Mesenchymal stem cell (in vitro differentiated cells and primary cell): Measurements from ENCODE around the gene LDLRAD3.

Experiments used
- DNase-seq: peaks from one replicate; pipeline ENCODE4 v3.0.0-alpha.2; 2013
- H2AFZ ChIP-seq: one replicate; pipeline ENCODE4 v1.6.1; 2013; ENCODE audit warnings: low read depth, mild to moderate bottlenecking, control low read depth, inconsistent platforms, low read length, moderate library complexity
- H2AK5ac ChIP-seq: 2 replicates; pipeline ENCODE4 v1.6.1; 2013; ENCODE audit warnings: low read length, moderate library complexity, mild to moderate bottlenecking, inconsistent platforms; ENCODE audit not compliant: severe bottlenecking
- H2BK120ac ChIP-seq: one replicate; pipeline ENCODE4 v1.6.1; 2013; ENCODE audit warnings: low read depth, mild to moderate bottlenecking, inconsistent platforms, low read length, moderate library complexity
- H2BK12ac ChIP-seq, 2 experiments: one replicate each; pipeline ENCODE4 v1.6.1; 2013; ENCODE audit warnings: inconsistent platforms in 2 of 2, low read length in 2 of 2, mild to moderate bottlenecking in 2 of 2, moderate library complexity in 2 of 2, control low read depth in 1 of 2
- H2BK15ac ChIP-seq: one replicate; pipeline ENCODE4 v1.6.1; 2013; ENCODE audit warnings: mild to moderate bottlenecking, low read depth, inconsistent platforms; ENCODE audit not compliant: poor library complexity, severe bottlenecking
- H2BK5ac ChIP-seq: 2 replicates; pipeline ENCODE4 v1.6.1; 2013; ENCODE audit warnings: low read depth, mild to moderate bottlenecking, low read length, control low read depth, inconsistent platforms; ENCODE audit not compliant: poor library complexity, severe bottlenecking
- H3K14ac ChIP-seq, 2 experiments: one replicate each; pipeline ENCODE4 v1.6.1; 2013; ENCODE audit warnings: inconsistent platforms in 2 of 2, low read length in 2 of 2, control low read depth in 1 of 2, mild to moderate bottlenecking in 1 of 2, moderate library complexity in 1 of 2
- H3K18ac ChIP-seq, 2 experiments: one replicate each; pipeline ENCODE4 v1.6.1; 2013; ENCODE audit warnings: inconsistent platforms in 2 of 2, low read length in 2 of 2, control low read depth in 1 of 2, low read depth in 1 of 2, mild to moderate bottlenecking in 1 of 2
- H3K23ac ChIP-seq, 2 experiments: one replicate each; pipeline ENCODE4 v1.6.1; 2013; ENCODE audit warnings: inconsistent platforms in 2 of 2, low read length in 2 of 2, mild to moderate bottlenecking in 2 of 2, moderate library complexity in 2 of 2, control low read depth in 1 of 2
- H3K27ac ChIP-seq: 2 replicates; pipeline ENCODE4 v1.5.1; 2013; ENCODE audit warnings: mild to moderate bottlenecking, moderate library complexity, low read length, control low read depth, inconsistent platforms; ENCODE audit not compliant: poor library complexity, severe bottlenecking
- H3K27me3 ChIP-seq, 2 experiments: 2 replicates each; pipeline versions ENCODE4 v1.6.1 to v1.7.0; 2013; ENCODE audit warnings: low read length in 2 of 2, mild to moderate bottlenecking in 2 of 2, moderate library complexity in 2 of 2, control low read depth in 1 of 2, inconsistent platforms in 1 of 2; ENCODE audit not compliant: control insufficient read depth in 1 of 2, insufficient read depth in 1 of 2
- H3K36me3 ChIP-seq, 2 experiments: 2 replicates each; pipeline versions ENCODE4 v1.6.1 to v1.7.0; 2013; ENCODE audit warnings: low read length in 2 of 2, control low read depth in 1 of 2, inconsistent platforms in 1 of 2, low read depth in 1 of 2, mild to moderate bottlenecking in 1 of 2; ENCODE audit not compliant: insufficient read depth in 2 of 2, control insufficient read depth in 1 of 2
- H3K4ac ChIP-seq, 2 experiments: one replicate each; pipeline ENCODE4 v1.6.1; 2013; ENCODE audit warnings: inconsistent platforms in 2 of 2, low read length in 2 of 2, mild to moderate bottlenecking in 2 of 2, moderate library complexity in 2 of 2, control low read depth in 1 of 2, low read depth in 1 of 2
- H3K4me1 ChIP-seq: 2 replicates; pipeline ENCODE4 v1.6.1; 2013; ENCODE audit warnings: low read depth, low read length, control low read depth; ENCODE audit not compliant: control insufficient read depth, insufficient read depth
- H3K4me2 ChIP-seq: 2 replicates; pipeline ENCODE4 v1.6.1; 2013; ENCODE audit warnings: low read length, mild to moderate bottlenecking, inconsistent platforms; ENCODE audit not compliant: poor library complexity, severe bottlenecking
- H3K4me3 ChIP-seq, 2 experiments: 2 replicates each; pipeline versions ENCODE4 v1.5.1 to v1.7.0; 2013; ENCODE audit warnings: low read length in 2 of 2, mild to moderate bottlenecking in 2 of 2, control low read depth in 1 of 2, low read depth in 1 of 2; ENCODE audit not compliant: insufficient read depth in 1 of 2
- H3K79me1 ChIP-seq: replicated peaks from 2 replicates; pipeline ENCODE4 v1.6.1; 2013; ENCODE audit warnings: mild to moderate bottlenecking, control low read depth, low read length, inconsistent platforms; ENCODE audit not compliant: poor library complexity, severe bottlenecking
- H3K9ac ChIP-seq: 2 replicates; pipeline ENCODE4 v1.7.0; 2013; ENCODE audit warnings: mild to moderate bottlenecking, low read length, moderate library complexity
- H3K9me3 ChIP-seq: 2 replicates; pipeline ENCODE4 v1.7.0; 2013; ENCODE audit warnings: mild to moderate bottlenecking, low read length; ENCODE audit not compliant: control insufficient read depth
- H4K8ac ChIP-seq: one replicate; pipeline ENCODE4 v1.6.1; 2013; ENCODE audit warnings: inconsistent platforms, mild to moderate bottlenecking, low read length, moderate library complexity
- H4K91ac ChIP-seq: one replicate; pipeline ENCODE4 v1.6.1; 2013; ENCODE audit warnings: mild to moderate bottlenecking, low read length, inconsistent platforms
- WGBS: methylation state at CpG from one replicate; pipeline ENCODE4 v1.1.7; 2013; ENCODE audit warnings: mixed read lengths; 5-methylcytosine and 5-hydroxymethylcytosine counted together

Gene LDLRAD3

GRCh38 chr11:35932121-35932520, 11.7 kb upstream of the LDLRAD3 start:
- no peaks in the 10 kb centered on the region for H3K36me3 ChIP-seq
- no peak overlapping the region for H2BK5ac ChIP-seq
- no peak overlapping the region for H3K23ac ChIP-seq
- no peak overlapping the region for H2BK12ac ChIP-seq
- no peaks in the 10 kb centered on the region for H3K79me1 ChIP-seq
- 100% methylated on average over 2 of the region's 2 CpGs for WGBS
- H4K8ac ChIP-seq, result no peak overlapping the region
- H2AK5ac ChIP-seq, result no peak overlapping the region
- H3K4ac ChIP-seq, result no peak overlapping the region
- no peak for DNase-seq
- H4K91ac ChIP-seq, result no peak overlapping the region
- no peak overlapping the region for H3K4me3 ChIP-seq
- H3K9me3 ChIP-seq, result peaks cover 2% of the 10 kb centered on the region
- no peak overlapping the region for H3K18ac ChIP-seq
- no peak overlapping the region for H3K4me2 ChIP-seq
- H3K9ac ChIP-seq, result no peak overlapping the region
- no peak overlapping the region for H2BK15ac ChIP-seq
- no peak overlapping the region for H2BK120ac ChIP-seq
- no peak overlapping the region for H3K27ac ChIP-seq
- no peak overlapping the region for H2AFZ ChIP-seq
- no peaks in the 10 kb centered on the region for H3K27me3 ChIP-seq
- H3K14ac ChIP-seq, result no peak overlapping the region
- H3K4me1 ChIP-seq, result no peaks in the 10 kb centered on the region

GRCh38 chr11:35932681-35933319, 11.1 kb upstream of the LDLRAD3 start:
- Histone ChIP-seq H3K27ac (no peak overlapping the region), H4K8ac (no peak overlapping the region), H3K9ac (no peak overlapping the region), H2BK120ac (no peak overlapping the region), H3K14ac (no peak overlapping the region), H3K9me3 (peaks cover 2% of the 10 kb centered on the region), H3K4me3 (no peak overlapping the region), H4K91ac (no peak overlapping the region), H3K18ac (no peak overlapping the region), H2AFZ (no peak overlapping the region), H3K36me3 (no peaks in the 10 kb centered on the region), H2BK15ac (no peak overlapping the region), H3K4me1 (no peaks in the 10 kb centered on the region), H2AK5ac (no peak overlapping the region), H3K4ac (no peak overlapping the region), H2BK12ac (no peak overlapping the region), H3K23ac (no peak overlapping the region), H2BK5ac (no peak overlapping the region), H3K27me3 (no peaks in the 10 kb centered on the region), H3K79me1 (no peaks in the 10 kb centered on the region), H3K4me2 (no peak overlapping the region)
- WGBS, result 100% methylated on average over 4 of the region's 5 CpGs
- DNase-seq, result no peak

DNA sequence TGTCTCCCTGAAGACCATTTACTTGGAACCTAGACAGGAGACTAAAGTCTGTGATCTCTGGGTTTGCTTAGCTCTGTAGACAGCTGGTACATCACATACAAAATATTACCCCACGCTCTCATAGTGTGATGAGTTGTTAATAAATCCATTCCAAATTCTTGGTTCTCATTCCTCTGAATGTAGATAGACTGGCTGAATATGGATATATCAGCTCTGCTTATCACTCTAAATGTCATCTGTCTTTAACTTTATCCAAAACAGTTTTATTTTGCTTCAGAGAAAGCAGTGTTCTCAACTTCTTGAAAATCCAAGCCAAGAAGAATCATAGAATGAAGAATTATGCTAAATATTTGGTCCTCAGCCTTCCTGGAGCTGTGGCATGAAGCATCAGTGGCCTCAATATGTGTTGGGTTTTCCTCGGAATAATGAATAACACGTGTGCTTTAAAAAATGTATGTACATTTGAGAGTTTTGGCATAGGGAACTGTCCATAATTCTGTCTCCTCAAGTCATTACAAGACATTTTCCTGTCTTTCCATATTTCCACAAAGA, 10.5 kb upstream of the LDLRAD3 start:
- H3K4me3 ChIP-seq, result no peak overlapping the region
- no peak overlapping the region for H3K18ac ChIP-seq
- 80% methylated on average over 1 of the region's 3 CpGs for WGBS
- H3K27ac ChIP-seq, result no peak overlapping the region
- DNase-seq, result no peak
- no peak overlapping the region for H2BK120ac ChIP-seq
- H4K91ac ChIP-seq, result no peak overlapping the region
- no peaks in the 10 kb centered on the region for H3K4me1 ChIP-seq
- no peak overlapping the region for H4K8ac ChIP-seq
- H3K27me3 ChIP-seq, result no peaks in the 10 kb centered on the region
- no peak overlapping the region for H2AFZ ChIP-seq
- H3K4ac ChIP-seq, result no peak overlapping the region
- H3K36me3 ChIP-seq, result no peaks in the 10 kb centered on the region
- no peaks in the 10 kb centered on the region for H3K79me1 ChIP-seq
- H3K9ac ChIP-seq, result no peak overlapping the region
- no peak overlapping the region for H3K23ac ChIP-seq
- H3K14ac ChIP-seq, result no peak overlapping the region
- H3K4me2 ChIP-seq, result no peak overlapping the region
- no peak overlapping the region for H2BK12ac ChIP-seq
- no peak overlapping the region for H2BK5ac ChIP-seq
- H2BK15ac ChIP-seq, result no peak overlapping the region
- peaks cover 2% of the 10 kb centered on the region for H3K9me3 ChIP-seq
- no peak overlapping the region for H2AK5ac ChIP-seq

- Histone ChIP-seq H3K4ac (no peak overlapping the region), H2BK5ac (no peak overlapping the region), H3K23ac (no peak overlapping the region), H2AK5ac (no peak overlapping the region), H3K4me1 (no peaks in the 10 kb centered on the region), H2BK15ac (no peak overlapping the region), H3K36me3 (no peaks in the 10 kb centered on the region), H3K4me3 (no peak overlapping the region), H4K91ac (no peak overlapping the region), H2BK12ac (no peak overlapping the region), H3K27ac (no peak overlapping the region), H2AFZ (no peak overlapping the region), H3K79me1 (no peaks in the 10 kb centered on the region), H4K8ac (no peak overlapping the region), H3K14ac (no peak overlapping the region), H3K27me3 (peaks cover 0 to under 1% of the 10 kb centered on the region in 2 experiments), H3K9me3 (peaks cover 2% of the 10 kb centered on the region), H2BK120ac (no peak overlapping the region), H3K18ac (no peak overlapping the region), H3K4me2 (no peak overlapping the region), H3K9ac (no peak overlapping the region)
- DNase-seq, result no peak
- 75% methylated on average over 4 of the region's 7 CpGs for WGBS
Observed at GRCh38 chr11:35934271-35934670, 9.6 kb upstream of the LDLRAD3 start.
